Measurements from ENCODE around the gene TCF19. TPM values are rescaled to one million over a fixed set of nuclear protein-coding genes. Genes with fewer than 3 reads are reported as not detected.

Gene TCF19
- total and polyA plus RNA-seq, 2 experiments from 2014 or later: 3.7 to 7.3 TPM

DNA sequence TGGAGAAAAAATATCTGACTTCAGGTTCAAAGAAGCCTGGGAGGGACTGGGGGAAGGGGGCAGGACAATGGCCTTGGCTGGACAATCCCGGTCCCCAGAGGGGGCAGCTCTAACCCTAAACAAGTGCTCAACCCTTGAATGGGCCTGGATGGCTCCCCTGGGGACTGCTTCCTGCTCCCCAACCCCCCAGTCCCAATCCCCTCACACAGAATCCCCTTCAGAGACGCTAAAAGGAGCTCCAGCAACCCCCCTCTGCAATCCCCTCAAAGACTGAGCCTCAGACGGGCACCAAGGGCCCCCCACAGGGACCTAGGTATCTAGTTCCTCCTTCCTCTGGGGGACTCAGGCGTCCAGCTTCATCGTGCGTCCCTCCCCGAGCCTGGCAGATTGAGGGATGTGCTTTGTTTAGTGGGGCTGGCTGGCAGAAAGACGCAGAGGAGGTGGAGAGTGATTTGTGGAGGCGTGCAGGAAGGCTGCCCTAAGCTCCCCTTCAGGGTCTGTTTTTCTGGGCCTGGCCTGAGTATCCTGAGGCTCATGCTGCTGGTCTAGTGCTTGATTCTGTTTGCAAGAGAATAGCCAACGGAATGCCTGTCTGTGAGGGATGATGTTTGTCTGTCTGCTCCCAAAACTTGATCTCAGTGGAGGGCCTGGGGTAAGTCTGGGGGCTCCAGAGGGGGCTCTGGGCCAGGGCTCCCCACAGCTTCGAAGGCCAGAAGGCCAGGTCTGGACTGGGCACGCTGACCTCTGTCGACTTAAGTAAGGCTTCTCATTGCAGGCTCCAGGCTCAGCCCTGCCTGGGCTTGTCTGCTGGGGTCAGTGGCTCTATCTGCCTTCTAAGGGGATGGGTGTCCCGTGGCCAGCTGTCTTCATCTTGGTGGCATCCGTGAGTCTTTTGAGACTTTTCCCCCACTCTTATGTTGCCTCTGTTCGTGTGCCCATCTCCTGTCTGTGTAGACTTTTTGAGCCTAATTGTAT is 13.8 kb downstream of the TCF19 start:
- Histone ChIP-seq H3K27me3 (peaks cover 15% of the 10 kb centered on the region), H3K9me3 (ENCODE audit: low read depth) (no peaks in the 10 kb centered on the region), H3K27ac (no peak overlapping the region), H3K36me3 (no peaks in the 10 kb centered on the region), H3K4me3 (no peak overlapping the region), H3K4me1 (ENCODE audit: low read depth) (no peaks in the 10 kb centered on the region)
- no peak for TF ChIP-seq CTCF (IDR thresholded peaks at IDR 0.05; ENCODE audit: low read depth, low read length)
- no peak for DNase-seq (ENCODE audit: low read depth in 1 of 2, low spot score in 1 of 2)

- peak in 1 of 2 donors; percentile 20 for DNase-seq (ENCODE audit: low read depth in 1 of 2, low spot score in 1 of 2)
- no peak overlapping the region for H3K27ac ChIP-seq
These were observed 14.6 kb downstream of the TCF19 start for GRCh38 chr6:31172973-31173384.

DNA sequence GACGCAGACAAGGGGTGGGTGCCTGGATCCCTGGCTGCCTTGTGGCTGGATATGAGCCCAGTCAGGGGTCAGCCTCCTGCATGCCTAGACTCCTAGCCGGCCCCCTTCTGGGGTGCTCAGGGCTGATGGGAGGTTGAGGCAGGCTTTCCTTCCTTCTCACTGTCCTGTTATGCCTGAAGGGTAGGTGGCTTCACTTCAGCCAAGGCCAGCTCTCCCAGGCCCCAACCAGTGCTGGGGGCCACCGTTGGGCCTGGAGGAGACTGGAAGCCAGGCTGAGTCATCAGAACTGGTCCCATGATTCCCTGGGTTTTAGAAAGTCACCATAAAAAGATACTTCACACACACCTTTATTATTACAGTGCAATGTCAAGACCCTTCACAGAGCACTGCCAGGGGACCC is 15.0 kb downstream of the TCF19 start:
- Histone ChIP-seq H3K9me3 (ENCODE audit: low read depth) (no peaks in the 10 kb centered on the region), H3K36me3 (no peaks in the 10 kb centered on the region), H3K27ac (no peak overlapping the region), H3K4me3 (no peak overlapping the region), H3K27me3 (peaks cover 15% of the 10 kb centered on the region), H3K4me1 (ENCODE audit: low read depth) (no peaks in the 10 kb centered on the region)
- no peak for TF ChIP-seq CTCF (IDR thresholded peaks at IDR 0.05; ENCODE audit: low read depth, low read length)
- no peak for DNase-seq (ENCODE audit: low read depth in 1 of 2, low spot score in 1 of 2)

More at GRCh38 chr6:31172973-31173384, 14.6 kb downstream of the TCF19 start:
- TF ChIP-seq CTCF (IDR thresholded peaks at IDR 0.05; ENCODE audit: low read depth, low read length): no peak
- no peaks in the 10 kb centered on the region for H3K4me1 ChIP-seq (ENCODE audit: low read depth)
- no peaks in the 10 kb centered on the region for H3K9me3 ChIP-seq (ENCODE audit: low read depth)
- no peaks in the 10 kb centered on the region for H3K36me3 ChIP-seq
- H3K27me3 ChIP-seq: peaks cover 15% of the 10 kb centered on the region
- H3K4me3 ChIP-seq: no peak overlapping the region

DNA sequence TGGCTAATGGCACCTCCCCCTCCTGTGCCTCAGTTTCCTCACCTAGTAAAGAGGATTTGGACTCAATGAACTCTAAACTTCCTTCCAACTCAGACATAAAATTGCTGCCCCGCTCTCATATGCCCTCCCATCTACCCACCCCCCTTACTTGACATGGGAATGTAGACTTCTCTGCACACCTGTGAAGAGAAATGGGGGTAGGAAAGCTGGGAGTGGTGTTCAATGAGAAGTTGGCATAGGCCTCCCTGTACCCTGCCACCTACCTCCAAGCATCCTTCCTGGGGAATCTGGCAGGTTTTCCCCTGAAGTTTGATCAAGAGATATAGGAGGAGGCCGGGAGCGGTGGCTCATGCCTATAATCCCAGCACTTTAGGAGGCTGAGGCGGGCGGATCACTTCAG is 16.0 kb downstream of the TCF19 start:
- no peak for DNase-seq (ENCODE audit: low read depth in 1 of 2, low spot score in 1 of 2)
- H3K36me3 ChIP-seq: no peaks in the 10 kb centered on the region
- no peak overlapping the region for H3K4me3 ChIP-seq
- no peak overlapping the region for H3K27ac ChIP-seq
- H3K4me1 ChIP-seq (ENCODE audit: low read depth): no peaks in the 10 kb centered on the region
- H3K27me3 ChIP-seq: peaks cover 11% of the 10 kb centered on the region
- H3K9me3 ChIP-seq (ENCODE audit: low read depth): no peaks in the 10 kb centered on the region
- TF ChIP-seq CTCF (IDR thresholded peaks at IDR 0.05; ENCODE audit: low read depth, low read length): no peak

GRCh38 chr6:31175971-31176370 is 17.6 kb downstream of the TCF19 start:
- Histone ChIP-seq H3K4me3 (no peak overlapping the region), H3K27ac (no peak overlapping the region), H3K9me3 (ENCODE audit: low read depth) (no peaks in the 10 kb centered on the region), H3K27me3 (no peaks in the 10 kb centered on the region), H3K4me1 (ENCODE audit: low read depth) (no peaks in the 10 kb centered on the region), H3K36me3 (no peaks in the 10 kb centered on the region)
- TF ChIP-seq CTCF (IDR thresholded peaks at IDR 0.05; ENCODE audit: low read depth, low read length): no peak
- DNase-seq (ENCODE audit: low read depth in 1 of 2, low spot score in 1 of 2): peak in 1 of 2 donors; percentile 69

Data from cardiac muscle cell (in vitro differentiated cells and primary cell).